Cardiac fibroblast (primary cell): Measurements from ENCODE around the gene KCNAB1.

Experiments used
- DNase-seq, 2 donors: peaks; one replicate each; pipeline versions ENCODE4 v3.0.0 to v3.0.0-alpha.2; 2010; ENCODE audit warnings: low read depth in 2 of 2
- H3K4me3 ChIP-seq, 2 donors: replicated peaks in 1 of 2; 1 replicate in 1 of 2; 2 replicates in 1 of 2; pipeline ENCODE4 v1.5.1; 2011; ENCODE audit warnings: low read depth in 2 of 2, low read length in 2 of 2, mild to moderate bottlenecking in 2 of 2, moderate library complexity in 1 of 2
- CTCF ChIP-seq: IDR thresholded peaks from one replicate; pipeline ENCODE4 v1.5.1; 2011; ENCODE audit warnings: low read depth, mild to moderate bottlenecking, low read length, inconsistent platforms

Gene KCNAB1

GRCh38 chr3:156174229-156174847 lies 54.0 kb downstream of the KCNAB1 start:
- no peak overlapping the region for H3K4me3 ChIP-seq
- DNase-seq, result peak; percentile 79
- peak; percentile 49 for TF ChIP-seq CTCF

- no peak for TF ChIP-seq CTCF
- peak; percentile 16 to 29 for DNase-seq
- no peak overlapping the region for H3K4me3 ChIP-seq
Observed at GRCh38 chr3:156175570-156175969, 55.2 kb downstream of the KCNAB1 start.

GRCh38 chr3:156176048-156176447 lies 55.7 kb downstream of the KCNAB1 start:
- no peak for TF ChIP-seq CTCF
- DNase-seq, result no peak
- H3K4me3 ChIP-seq, result no peak overlapping the region

GRCh38 chr3:156176629-156177210 lies 56.3 kb downstream of the KCNAB1 start:
- DNase-seq, result no peak
- no peak overlapping the region for H3K4me3 ChIP-seq
- no peak for TF ChIP-seq CTCF

- no peak for TF ChIP-seq CTCF
- DNase-seq, result peak; percentile 21 to 43
- no peak overlapping the region for H3K4me3 ChIP-seq
Observed at GRCh38 chr3:156180077-156180476, 59.7 kb downstream of the KCNAB1 start.

GRCh38 chr3:156181509-156181908 lies 61.1 kb downstream of the KCNAB1 start:
- no peak for TF ChIP-seq CTCF
- peak; percentile 28 to 82 for DNase-seq
- no peak overlapping the region for H3K4me3 ChIP-seq

GRCh38 chr3:156183396-156183795 lies 63.0 kb downstream of the KCNAB1 start:
- H3K4me3 ChIP-seq, result no peak overlapping the region
- no peak for DNase-seq
- TF ChIP-seq CTCF, result no peak
